GM12874 (cell line): ENCODE results near the gene OLFM1.

ENCODE experiments used
- TF ChIP-seq, protein P1 (sequence below): IDR thresholded peaks from 2 replicates; pipeline ENCODE4 v1.5.1; 2011; ENCODE audit warnings: low read depth, mild to moderate bottlenecking, control low read depth, low read length, moderate library complexity; ENCODE audit not compliant: insufficient read depth

OLFM1 gene

DNA sequence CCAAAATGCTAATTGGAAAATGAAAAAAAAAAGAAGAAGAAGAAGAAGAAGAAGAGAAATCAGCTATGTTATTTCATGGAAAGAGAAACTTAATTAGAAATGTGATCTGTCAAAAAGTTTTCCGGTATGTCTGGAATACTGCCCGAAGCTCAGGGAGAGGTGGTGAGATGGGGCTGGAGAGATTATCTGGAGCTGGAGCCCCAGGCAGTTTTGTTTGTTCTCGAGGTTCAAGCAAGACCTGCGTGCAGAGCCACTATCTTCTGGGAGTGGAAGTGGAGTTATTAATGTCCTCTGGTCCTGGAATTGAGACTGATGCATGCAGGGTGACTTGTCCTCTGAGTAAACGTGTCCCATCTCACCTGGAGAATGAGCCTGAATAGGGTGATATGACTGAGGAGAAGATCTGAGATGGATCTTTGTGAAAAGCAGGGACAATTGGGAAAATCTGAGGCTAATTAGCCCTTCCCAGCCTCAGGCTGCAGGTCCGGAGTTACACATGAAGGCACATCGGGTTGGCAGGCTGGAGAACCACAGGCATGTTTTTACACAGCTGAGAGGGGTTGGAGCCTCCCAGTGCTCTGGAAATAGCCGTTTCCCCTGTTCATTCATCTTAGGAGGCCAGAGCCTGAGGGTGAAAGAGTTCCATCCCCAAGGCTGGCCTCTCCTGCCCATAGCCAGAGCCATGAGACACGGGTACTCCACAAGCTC lies 70.5 kb downstream of the OLFM1 start:
- TF ChIP-seq, protein P1, sequence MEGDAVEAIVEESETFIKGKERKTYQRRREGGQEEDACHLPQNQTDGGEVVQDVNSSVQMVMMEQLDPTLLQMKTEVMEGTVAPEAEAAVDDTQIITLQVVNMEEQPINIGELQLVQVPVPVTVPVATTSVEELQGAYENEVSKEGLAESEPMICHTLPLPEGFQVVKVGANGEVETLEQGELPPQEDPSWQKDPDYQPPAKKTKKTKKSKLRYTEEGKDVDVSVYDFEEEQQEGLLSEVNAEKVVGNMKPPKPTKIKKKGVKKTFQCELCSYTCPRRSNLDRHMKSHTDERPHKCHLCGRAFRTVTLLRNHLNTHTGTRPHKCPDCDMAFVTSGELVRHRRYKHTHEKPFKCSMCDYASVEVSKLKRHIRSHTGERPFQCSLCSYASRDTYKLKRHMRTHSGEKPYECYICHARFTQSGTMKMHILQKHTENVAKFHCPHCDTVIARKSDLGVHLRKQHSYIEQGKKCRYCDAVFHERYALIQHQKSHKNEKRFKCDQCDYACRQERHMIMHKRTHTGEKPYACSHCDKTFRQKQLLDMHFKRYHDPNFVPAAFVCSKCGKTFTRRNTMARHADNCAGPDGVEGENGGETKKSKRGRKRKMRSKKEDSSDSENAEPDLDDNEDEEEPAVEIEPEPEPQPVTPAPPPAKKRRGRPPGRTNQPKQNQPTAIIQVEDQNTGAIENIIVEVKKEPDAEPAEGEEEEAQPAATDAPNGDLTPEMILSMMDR: no peak

GRCh38 chr9:135158564-135158937 lies 71.1 kb downstream of the OLFM1 start:
- TF ChIP-seq, protein P1: no peak

GRCh38 chr9:135159801-135160200 lies 72.3 kb downstream of the OLFM1 start:
- TF ChIP-seq, protein P1: no peak

- TF ChIP-seq, protein P1: no peak
Observed at GRCh38 chr9:135160862-135161261, 73.4 kb downstream of the OLFM1 start.

GRCh38 chr9:135163023-135163780 lies 75.7 kb downstream of the OLFM1 start:
- TF ChIP-seq, protein P1: no peak

GRCh38 chr9:135164036-135164435 lies 76.6 kb downstream of the OLFM1 start:
- TF ChIP-seq, protein P1: no peak

DNA sequence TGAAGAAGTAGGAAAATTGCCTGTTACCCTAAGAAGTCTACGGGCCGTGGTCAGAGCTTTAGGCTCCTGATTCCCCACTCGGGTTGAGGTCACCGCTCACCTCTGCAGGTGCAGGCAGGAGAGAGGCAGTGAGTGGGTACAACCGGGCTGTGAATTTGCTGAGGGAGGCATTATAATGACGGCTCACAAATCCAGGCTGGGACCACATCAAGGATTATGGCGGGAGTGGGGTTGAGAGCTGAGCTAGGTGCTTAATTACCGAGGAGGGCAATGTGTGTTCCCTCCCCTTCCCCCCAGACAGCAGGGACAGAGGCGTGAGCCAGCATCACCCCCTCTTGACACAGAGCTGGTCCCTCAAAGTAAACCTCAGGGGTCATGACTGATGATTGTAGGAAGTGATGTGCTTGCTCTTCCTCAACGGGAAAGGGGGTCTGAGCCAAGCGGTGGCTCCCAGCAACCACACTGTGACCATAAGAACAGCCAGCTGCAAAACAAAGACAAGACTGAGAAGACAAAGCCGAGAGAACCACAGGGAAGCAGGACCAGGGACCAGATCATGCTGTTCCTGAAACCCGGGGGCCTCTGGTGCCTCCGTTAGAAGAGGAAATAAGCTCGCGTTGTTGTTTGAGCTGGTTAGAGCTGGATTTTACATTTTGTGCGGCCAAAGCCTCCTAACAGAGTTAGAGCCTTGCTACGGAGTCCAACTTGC lies 77.7 kb downstream of the OLFM1 start:
- TF ChIP-seq, protein P1: no peak
